WERI-Rb-1 (cell line): Measurements from ENCODE around the gene TPM3.
A peak's percentile ranks its signal among the peaks of the same experiment; 100 is the strongest.
"Not testable (repeated sequence)": the region's sequence is repeated elsewhere in the genome, so short reads cannot be mapped to it uniquely, and the experiment has no call there.

Source experiments
- DNase-seq: peaks from one replicate; pipeline ENCODE4 v3.0.0-alpha.2; 2020
- H3K27ac ChIP-seq: fragments of 250-450 bp; sonication (Bioruptor Pico); 2 replicates; pipeline ENCODE4 v1.5.1; 2020; ENCODE audit warnings: mild to moderate bottlenecking, moderate library complexity
- H3K27me3 ChIP-seq: fragments of 250-450 bp; sonication (Bioruptor Pico); 2 replicates; pipeline ENCODE4 v1.5.1; 2021; ENCODE audit warnings: mild to moderate bottlenecking, low read depth, moderate library complexity; ENCODE audit not compliant: insufficient read depth, severe bottlenecking
- H3K36me3 ChIP-seq: fragments of 250-450 bp; sonication (Bioruptor Pico); 2 replicates; pipeline ENCODE4 v1.5.1; 2020; ENCODE audit warnings: mild to moderate bottlenecking, moderate library complexity
- H3K4me3 ChIP-seq: 2 replicates; pipeline ENCODE4 v1.5.1; 2011; ENCODE audit warnings: low read depth, mild to moderate bottlenecking, control low read depth, low read length
- H3K9me3 ChIP-seq: fragments of 250-450 bp; sonication (Bioruptor Pico); 2 replicates; pipeline ENCODE4 v1.5.1; 2021; ENCODE audit warnings: mild to moderate bottlenecking, moderate library complexity; ENCODE audit not compliant: severe bottlenecking
- TF ChIP-seq, protein P1 (sequence below): IDR thresholded peaks from 2 replicates; pipeline ENCODE4 v1.5.1; 2011; ENCODE audit warnings: low read depth, mild to moderate bottlenecking, control low read depth, inconsistent platforms, low read length

The TPM3 gene

DNA sequence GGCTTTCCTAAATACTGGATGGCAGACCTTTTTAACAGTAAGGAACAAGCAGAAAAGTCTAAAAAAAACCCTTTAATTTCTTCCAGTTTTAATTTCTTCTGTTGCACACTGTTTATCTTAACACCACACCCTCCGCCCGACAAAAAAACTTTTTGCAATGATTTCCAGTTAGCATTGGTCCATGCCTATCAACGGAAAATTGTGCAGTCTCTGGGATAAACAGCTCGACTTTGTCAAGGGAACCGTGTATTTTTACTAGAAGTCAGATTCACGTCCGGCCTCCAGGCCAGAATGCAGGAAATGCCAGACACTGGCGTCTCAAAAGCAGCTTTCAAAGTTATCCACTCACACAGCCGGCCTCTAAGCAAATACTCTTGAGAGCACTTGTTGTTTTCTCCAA lies 36.6 kb downstream of the TPM3 start:
- TF ChIP-seq, protein P1, sequence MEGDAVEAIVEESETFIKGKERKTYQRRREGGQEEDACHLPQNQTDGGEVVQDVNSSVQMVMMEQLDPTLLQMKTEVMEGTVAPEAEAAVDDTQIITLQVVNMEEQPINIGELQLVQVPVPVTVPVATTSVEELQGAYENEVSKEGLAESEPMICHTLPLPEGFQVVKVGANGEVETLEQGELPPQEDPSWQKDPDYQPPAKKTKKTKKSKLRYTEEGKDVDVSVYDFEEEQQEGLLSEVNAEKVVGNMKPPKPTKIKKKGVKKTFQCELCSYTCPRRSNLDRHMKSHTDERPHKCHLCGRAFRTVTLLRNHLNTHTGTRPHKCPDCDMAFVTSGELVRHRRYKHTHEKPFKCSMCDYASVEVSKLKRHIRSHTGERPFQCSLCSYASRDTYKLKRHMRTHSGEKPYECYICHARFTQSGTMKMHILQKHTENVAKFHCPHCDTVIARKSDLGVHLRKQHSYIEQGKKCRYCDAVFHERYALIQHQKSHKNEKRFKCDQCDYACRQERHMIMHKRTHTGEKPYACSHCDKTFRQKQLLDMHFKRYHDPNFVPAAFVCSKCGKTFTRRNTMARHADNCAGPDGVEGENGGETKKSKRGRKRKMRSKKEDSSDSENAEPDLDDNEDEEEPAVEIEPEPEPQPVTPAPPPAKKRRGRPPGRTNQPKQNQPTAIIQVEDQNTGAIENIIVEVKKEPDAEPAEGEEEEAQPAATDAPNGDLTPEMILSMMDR = no peak
- H3K9me3 ChIP-seq = no peaks in the 10 kb centered on the region
- no peak overlapping the region for H3K27ac ChIP-seq
- no peak overlapping the region for H3K4me3 ChIP-seq
- no peak for DNase-seq
- H3K27me3 ChIP-seq = no peaks in the 10 kb centered on the region
- peaks cover 59% of the 10 kb centered on the region for H3K36me3 ChIP-seq

DNA sequence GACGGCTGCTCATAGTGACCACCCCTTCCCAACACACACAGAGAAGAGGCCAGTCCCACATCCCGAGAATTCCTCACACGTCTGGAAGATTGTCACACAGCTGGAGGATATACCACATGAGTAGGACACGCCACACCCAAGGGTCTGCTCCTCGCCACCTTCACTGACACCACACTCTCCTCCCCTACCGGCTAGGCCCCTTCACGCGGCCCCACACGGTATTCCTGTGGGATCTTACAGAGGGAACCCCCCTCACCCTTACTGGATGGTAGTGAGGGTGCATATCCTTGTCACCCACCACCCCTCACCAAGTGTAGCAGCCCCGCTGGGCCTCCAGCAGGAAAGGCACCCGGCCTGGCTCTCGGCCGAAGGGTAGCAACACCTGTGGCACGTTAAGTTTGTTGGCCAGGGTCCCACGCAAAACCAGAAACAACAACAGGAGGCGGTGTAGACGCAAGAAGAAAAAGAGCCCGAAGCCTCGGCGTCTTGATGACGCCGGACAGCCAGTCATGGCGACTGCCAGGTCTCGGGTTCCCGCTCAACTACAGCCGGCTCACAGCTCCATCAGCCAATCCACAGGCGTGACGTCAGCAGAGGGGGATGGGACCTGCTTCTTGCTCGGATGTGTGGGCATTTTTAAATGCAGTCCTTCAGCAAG lies 37.2 kb downstream of the TPM3 start, which contains the start of gene NUP210L:
NUP210L (minus strand) TSS at position 540 of the 658 bp plus-strand sequence.
- H3K4me3 ChIP-seq = no peak within 1 kb of the TSS
- DNase-seq = peak; percentile 41
- no peaks in the 10 kb centered on the region for H3K27me3 ChIP-seq
- H3K27ac ChIP-seq = no peak within 1 kb of the TSS
- H3K9me3 ChIP-seq = no peaks in the 10 kb centered on the region
- peaks cover 55% of the 10 kb centered on the region for H3K36me3 ChIP-seq
- TF ChIP-seq, protein P1 = no peak

DNA sequence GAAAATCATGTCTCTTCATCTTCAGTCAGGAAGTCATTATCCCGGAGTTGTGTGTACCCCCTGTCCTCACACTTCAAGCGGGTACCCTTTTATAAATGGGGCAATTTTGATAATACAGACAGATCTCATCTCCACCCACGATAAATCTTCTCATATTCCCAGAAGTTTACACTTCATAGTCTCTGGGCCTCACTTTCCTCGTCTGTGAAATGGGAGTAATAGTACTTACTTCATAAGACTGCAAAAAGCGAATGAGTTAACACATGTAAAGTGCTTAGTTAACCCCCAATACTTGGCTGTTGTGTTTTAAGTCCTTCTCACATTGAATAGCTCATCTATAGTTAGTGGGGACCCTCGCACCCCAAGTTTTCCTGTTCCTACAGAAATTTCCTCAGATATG lies 37.8 kb downstream of the TPM3 start:
- Histone ChIP-seq H3K4me3 (no peak overlapping the region), H3K27me3 (no peaks in the 10 kb centered on the region), H3K27ac (no peak overlapping the region), H3K9me3 (no peaks in the 10 kb centered on the region), H3K36me3 (peaks cover 49% of the 10 kb centered on the region)
- TF ChIP-seq, protein P1 = no peak
- no peak for DNase-seq

DNA sequence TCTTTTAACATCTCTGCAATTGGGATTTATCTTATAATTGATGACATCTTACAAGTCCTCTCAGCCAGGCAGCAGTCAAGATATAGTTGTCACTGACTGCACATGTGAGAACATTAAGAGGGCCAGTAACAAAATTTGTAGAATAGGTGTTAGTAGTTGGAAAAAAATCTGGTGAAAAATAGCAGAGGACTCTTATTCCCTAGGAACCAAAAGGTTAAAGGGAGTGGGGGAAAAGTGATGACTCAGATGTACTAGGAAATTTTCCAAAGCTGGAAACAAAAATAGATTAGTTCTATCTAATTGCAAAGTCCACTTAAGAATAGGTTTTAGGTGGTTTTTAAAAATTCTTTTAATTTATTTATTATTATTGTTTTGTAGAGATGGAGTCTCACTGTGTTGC lies 40.6 kb downstream of the TPM3 start:
- H3K4me3 ChIP-seq = no peak overlapping the region
- DNase-seq = no peak
- H3K36me3 ChIP-seq = peaks cover 22% of the 10 kb centered on the region
- H3K27me3 ChIP-seq = no peaks in the 10 kb centered on the region
- TF ChIP-seq, protein P1 = no peak
- H3K9me3 ChIP-seq = no peaks in the 10 kb centered on the region
- H3K27ac ChIP-seq = no peak overlapping the region

- TF ChIP-seq, protein P1 = no peak
- Histone ChIP-seq H3K9me3 (no peaks in the 10 kb centered on the region), H3K27me3 (no peaks in the 10 kb centered on the region), H3K36me3 (no peaks in the 10 kb centered on the region), H3K4me3 (no peak overlapping the region), H3K27ac (no peak overlapping the region)
- DNase-seq = no peak
Observed at GRCh38 chr1:154148807-154149206, 43.1 kb downstream of the TPM3 start.

- H3K27ac ChIP-seq, H3K4me3 ChIP-seq, H3K27me3 ChIP-seq, H3K36me3 ChIP-seq, H3K9me3 ChIP-seq, DNase-seq: not testable (repeated sequence)
Observed at GRCh38 chr1:154147505-154147904, 44.4 kb downstream of the TPM3 start.
